Superior temporal gyrus (tissue), 1 donor: ENCODE measurements around the gene TPM1.

Source experiments
- DNase-seq: peaks from one replicate; pipeline ENCODE4 v3.0.0-alpha.2; 2016; ENCODE audit errors: extremely low spot score

Gene TPM1

DNA sequence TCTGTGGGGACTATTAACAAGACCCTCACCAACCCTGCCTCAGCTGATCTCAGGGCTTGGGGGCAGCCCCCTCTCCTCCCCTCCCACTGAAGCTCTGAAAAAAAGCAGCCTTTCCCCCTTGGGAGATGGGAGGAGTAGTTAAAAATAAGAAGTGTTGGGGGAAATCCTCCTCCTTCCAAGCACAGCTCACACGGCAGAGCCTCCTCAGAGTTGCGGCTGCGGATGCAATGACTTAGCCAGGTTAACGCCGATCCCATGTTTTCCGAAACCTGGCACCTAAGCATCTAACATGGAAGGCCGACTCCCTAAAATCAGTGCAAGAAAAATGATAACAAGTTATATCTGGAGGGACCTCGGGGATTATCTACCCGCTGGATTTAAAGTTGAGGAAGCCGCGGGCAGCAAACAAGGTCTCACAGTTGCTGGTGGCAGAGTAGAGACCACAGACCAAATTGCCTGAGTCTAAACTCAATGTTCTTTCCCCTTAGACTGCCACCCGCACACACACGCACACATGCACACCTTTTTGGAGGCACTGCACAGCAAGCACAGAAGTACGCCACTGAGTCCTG, 1.1 kb upstream of the TPM1 start:
- no peak for DNase-seq

- no peak for DNase-seq
Observed at GRCh38 chr15:63042877-63043334, 359 bp downstream of the TPM1 start.

DNA sequence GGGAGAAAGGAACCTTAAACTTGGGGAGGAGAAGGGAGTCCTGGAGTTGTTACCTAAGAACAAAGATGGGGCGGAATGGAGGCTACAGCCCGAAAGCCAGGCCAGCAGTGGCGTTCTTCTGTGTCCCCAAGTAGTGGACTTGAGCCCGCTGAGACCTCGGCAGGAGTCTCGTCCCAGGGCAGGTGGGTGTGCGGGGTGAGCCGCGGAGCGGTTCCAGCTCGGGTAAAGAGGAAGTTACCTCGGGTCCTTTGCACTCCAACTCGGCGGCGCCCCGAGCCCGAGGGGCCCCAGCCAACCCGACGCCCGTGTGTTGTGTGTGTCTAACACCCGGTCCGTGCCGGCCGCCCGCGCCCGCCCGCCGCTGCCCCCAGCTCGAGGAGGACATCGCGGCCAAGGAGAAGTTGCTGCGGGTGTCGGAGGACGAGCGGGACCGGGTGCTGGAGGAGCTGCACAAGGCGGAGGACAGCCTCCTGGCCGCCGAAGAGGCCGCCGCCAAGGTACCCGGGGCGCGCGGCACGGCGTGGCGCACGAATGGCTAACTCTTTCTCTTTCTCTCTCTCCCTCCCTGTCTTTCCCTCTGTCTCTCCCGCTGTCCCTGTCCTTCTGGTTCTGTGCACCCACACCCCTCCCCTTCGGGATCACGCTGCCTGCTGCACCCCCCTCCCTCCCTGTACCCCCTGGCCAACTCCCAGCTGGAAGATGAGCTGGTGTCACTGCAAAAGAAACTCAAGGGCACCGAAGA, 959 bp downstream of the TPM1 start:
- DNase-seq: no peak

DNA sequence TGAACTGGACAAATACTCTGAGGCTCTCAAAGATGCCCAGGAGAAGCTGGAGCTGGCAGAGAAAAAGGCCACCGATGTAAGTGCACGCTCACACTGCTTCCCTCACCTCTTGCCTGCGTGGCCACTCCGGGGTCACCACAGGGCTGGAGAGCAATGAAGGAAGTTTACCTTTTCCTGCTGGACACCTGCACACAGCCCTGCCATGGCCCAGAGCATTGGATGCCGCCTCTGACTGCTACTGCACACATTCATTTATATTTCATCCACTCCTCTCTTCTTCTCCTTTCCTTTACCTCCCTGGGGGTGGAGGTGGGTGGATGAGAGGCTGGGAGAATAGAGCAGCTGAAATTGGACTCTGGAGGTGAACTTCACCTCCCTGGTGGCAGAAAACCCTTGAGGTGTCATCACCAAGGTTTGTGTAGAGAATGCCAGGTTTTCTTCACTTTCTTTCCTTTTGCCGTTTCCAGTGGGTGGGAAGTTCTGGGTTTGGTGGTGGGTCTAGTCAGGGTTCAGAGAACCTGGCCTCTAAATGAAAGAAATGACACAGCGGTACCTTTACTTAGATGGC, 1.6 kb downstream of the TPM1 start:
- no peak for DNase-seq

GRCh38 chr15:63044645-63045464, 2.3 kb downstream of the TPM1 start:
- no peak for DNase-seq

DNA sequence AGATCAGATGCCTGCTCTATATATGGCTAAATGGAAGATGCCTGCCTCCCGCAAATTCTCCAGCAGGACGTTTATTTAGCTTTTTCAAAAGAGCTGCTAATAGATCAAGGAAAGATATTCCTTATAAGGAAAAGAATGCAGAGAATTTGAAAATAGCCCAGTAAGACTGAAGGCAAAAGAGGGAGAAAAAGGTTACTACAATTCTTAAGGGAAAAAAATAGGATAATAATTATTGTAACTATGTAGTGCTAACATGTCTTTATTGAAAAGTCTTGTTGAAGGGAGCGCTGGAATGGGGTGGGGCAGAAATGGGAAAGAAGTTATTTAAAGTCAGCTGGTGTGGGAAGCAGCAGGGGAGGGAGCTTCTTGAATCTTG, 2.9 kb downstream of the TPM1 start:
- DNase-seq: no peak

DNA sequence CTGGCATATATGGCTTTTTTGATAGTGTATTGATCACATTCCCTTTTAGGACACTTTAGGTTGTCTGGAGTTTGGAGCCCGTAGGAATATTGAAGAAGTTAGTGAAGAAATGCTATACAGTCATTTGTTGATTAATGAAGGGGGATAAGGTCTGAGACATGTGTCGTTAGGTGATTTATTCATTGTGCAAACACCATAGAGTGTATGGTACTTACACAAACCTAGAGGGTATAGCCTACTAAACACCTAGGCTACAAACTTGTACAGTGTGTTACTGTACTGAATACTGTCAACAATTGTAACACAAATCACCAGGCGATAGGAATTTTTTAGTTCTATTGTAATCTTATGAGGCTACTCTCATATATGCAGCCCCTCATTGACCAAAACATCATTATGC, 3.3 kb downstream of the TPM1 start:
- no peak for DNase-seq

DNA sequence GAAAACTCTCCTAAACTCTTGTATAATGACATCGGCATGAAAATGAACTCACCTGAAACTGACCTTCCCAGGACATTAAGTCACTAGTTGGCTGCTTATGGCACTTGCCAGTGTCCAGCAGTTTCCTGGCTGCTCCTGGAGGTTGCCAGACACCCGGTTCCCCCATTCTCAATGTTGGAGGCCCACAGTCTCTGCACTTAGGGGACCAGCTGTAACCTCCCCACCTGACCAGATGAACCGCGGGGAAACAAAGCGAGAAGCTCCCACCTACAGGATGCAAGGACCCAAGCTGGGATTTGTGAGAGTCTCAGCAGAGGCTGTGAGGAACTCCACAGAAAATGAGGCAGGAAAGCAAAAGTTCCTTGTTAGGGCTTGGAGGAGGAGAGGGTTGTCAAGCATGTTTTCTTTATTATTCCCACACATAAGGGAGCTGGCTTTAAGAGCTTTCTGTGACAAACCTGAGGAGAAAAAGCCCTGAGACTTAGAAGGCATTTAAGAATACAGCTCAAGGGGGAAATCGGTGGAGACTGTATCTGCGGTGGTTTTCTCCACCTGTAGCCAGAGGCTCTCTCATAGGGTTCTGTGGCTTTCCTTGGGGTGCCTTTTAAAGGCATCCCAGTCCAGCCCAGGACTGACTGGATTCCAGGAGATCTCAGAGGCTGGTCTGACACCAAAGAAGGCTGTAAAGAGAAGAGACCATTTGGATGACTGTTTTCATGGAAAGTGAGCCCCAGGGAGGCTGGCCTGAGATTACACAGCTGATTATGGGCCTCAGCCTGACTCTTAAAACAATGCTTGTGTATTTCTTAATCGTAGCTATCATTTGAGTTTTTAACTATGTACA, 4.6 kb downstream of the TPM1 start:
- DNase-seq: no peak

DNA sequence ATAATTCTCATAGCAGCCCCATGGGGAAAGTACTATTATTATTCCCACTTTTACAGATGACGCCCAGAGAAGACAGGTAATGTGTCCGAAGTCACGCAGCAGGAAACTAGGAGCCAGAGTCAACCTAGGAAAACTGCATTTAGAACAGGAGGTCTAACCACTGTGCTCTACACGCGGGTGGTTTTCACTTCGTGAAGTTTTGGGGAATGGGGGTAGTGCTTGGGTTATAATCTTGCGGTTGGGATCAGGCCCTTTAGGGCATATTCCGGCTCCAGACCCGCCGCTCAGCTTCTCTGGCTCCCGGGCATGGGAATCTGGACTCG, 5.2 kb downstream of the TPM1 start:
- no peak for DNase-seq

GRCh38 chr15:63048115-63048775, 5.7 kb downstream of the TPM1 start:
- DNase-seq: peak; percentile 86

DNA sequence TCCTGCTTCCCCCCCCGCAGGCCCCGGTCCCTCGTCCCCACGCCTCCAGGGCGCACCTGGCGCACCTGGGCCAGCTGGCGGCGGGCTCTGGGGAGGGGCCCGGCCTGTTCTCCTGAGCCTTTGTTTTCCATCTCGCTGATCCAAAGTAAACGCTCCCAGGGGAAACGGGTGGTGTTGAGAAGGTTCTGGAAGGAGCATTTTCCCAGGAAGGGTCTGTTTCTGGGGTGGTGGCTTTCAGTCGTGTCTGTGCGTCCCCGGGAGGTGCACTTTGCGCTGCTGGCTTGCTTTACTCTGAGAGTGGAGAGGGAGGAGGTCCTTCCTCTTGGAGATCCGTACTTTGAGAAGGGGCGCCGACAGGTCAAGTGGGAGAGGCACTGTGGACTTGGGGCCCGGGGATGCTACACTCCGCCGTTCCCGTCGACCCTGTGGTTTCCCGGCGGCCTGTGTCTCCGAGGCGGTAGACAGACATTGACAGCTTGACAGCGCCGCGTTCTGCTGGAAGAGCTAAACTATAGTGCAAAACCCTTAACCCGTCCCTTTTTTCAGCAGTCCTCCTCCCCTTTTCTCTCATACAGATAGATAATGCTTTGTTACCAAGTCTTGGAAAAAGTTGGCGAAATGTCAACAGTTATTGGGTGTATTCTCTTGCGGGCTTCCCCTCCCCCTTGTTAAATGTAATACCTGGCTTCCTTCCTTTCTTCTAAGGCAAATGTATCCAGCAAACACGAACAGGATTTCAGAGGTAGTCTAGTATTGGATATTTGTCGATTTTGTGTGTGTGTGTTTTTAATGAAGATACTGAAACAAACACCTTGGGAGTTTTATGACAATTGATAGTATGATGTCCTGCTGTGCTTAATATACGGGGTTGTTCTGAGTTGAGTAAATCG, 6.5 kb downstream of the TPM1 start:
- peak; percentile 60 for DNase-seq

DNA sequence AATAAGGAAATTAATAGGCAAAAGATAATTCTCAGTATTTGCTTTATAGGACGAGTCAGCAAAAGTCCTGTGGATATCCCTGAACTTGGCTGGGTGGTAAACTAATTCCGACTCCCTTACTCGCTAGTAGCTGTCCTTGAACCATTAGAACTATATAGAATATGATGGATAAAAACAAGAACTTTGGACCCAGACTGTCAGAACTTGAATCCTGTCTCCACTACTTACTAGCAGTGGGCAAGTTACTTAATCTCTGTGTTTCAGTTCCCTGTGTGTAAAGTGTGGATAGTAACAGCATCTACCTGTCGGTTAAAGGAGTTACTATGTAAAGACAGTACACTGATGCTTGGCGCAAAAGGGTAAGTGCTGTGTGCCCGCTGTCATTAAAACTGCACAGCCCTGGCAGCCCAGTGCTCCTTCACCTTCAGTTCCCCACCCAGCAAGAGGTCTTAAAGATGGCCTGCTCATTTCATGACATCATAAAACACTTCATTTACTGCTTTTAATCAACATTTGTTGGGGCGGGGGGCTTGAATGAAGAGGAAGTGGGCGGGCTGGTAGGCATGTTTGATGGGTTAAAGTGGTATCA, 7.3 kb downstream of the TPM1 start:
- DNase-seq: no peak

GRCh38 chr15:63050731-63051155, 8.2 kb downstream of the TPM1 start:
- DNase-seq: no peak

GRCh38 chr15:63051156-63052066, 8.9 kb downstream of the TPM1 start:
- DNase-seq: no peak

- no peak for DNase-seq
Observed at GRCh38 chr15:63052077-63052841, 9.7 kb downstream of the TPM1 start.

- DNase-seq: no peak
Observed at GRCh38 chr15:63052961-63053698, 10.6 kb downstream of the TPM1 start.

DNA sequence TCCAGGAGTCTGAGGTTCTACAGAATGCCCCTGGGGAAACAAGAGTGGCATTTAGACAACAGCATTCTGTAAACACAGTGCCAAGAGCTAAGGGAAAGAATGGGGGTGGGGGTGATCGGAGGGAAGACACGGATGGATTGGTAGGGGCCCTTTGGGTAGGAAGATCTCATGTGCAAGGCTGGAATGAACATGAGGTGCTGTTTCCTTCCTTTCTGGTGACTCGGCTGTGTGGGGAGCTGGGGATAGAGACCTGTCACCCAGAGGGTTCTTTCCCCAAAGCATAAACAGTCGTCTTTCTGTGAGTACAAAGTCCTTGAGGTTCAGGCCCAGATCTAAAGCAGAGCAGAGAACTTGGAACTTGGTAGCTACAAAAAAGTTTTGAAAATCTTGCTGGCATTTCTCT, 11.7 kb downstream of the TPM1 start:
- no peak for DNase-seq
